ENCODE data around the gene CCDC12.

Gene CCDC12

GRCh38 chr3:46976326-46977190, at the start of gene CCDC12:
CCDC12 (minus strand) TSS chr3:46976745; CDS start chr3:46976732, 13 bp downstream.
- Mint-ChIP-seq H3K36me3 (ENCODE audit: low read depth) (peaks cover 22% of the 10 kb centered on the region), H3K27me3 (ENCODE audit: low read depth) (no peaks in the 10 kb centered on the region), H3K27ac (peak within 1 kb of the TSS; percentile 97), H3K4me1 (ENCODE audit: low read depth) (peaks cover 55% of the 10 kb centered on the region), H3K9me3 (no peaks in the 10 kb centered on the region), H3K4me3 (peak within 1 kb of the TSS; percentile 98)

DNA sequence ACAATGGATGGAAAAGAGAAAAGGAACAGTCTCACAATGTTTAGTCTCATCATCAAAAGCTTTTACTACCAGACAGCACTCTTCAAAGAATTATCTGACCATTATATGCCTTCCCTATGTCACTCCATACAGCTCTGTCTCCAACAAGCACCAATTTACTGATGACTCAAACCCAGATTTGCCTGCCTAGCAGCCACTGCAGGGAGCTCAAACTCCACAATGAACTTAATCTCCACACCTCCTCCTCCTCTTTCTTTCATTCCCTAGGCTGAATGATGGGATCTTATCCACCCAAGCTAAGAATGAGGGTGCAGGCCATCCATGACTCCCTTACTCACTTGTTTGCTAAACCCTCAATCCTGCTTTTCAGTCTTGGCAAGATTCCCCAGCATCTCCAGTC, 48.4 kb upstream of the CCDC12 start:
- Mint-ChIP-seq H3K4me3 (no peak overlapping the region), H3K27me3 (ENCODE audit: low read depth) (no peaks in the 10 kb centered on the region), H3K27ac (no peak overlapping the region), H3K9me3 (no peaks in the 10 kb centered on the region), H3K36me3 (ENCODE audit: low read depth) (peaks cover 7% of the 10 kb centered on the region), H3K4me1 (ENCODE audit: low read depth) (peaks cover 13% of the 10 kb centered on the region)

- no peaks in the 10 kb centered on the region for H3K9me3 Mint-ChIP-seq
- peaks cover 35% of the 10 kb centered on the region for H3K4me1 Mint-ChIP-seq (ENCODE audit: low read depth)
- no peaks in the 10 kb centered on the region for H3K27me3 Mint-ChIP-seq (ENCODE audit: low read depth)
- H3K36me3 Mint-ChIP-seq (ENCODE audit: low read depth): peaks cover 14% of the 10 kb centered on the region
- H3K4me3 Mint-ChIP-seq: no peak overlapping the region
- no peak overlapping the region for H3K27ac Mint-ChIP-seq
Observed at GRCh38 chr3:47022641-47023071, 46.1 kb upstream of the CCDC12 start.

DNA sequence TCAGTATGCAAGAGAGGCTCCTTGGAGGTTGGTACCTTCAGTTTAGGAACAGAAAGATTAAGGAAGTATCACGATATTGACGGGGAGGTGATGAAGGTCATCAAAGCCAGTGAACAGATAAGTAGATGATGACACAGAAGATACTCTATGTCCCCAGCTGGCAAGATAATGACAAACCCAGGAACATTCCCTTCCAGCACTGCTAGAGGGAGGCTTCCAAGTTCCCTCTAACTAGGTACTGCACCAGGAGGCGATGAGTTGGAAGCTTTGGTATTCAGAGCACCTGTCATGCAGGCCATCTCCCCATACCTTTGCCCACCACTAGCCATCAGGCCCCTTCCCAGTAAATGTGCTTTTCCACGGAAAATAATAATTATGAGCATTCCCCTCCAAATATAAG, 43.8 kb upstream of the CCDC12 start:
- no peaks in the 10 kb centered on the region for H3K9me3 Mint-ChIP-seq
- peaks cover 19% of the 10 kb centered on the region for H3K36me3 Mint-ChIP-seq (ENCODE audit: low read depth)
- peaks cover 50% of the 10 kb centered on the region for H3K4me1 Mint-ChIP-seq (ENCODE audit: low read depth)
- H3K27me3 Mint-ChIP-seq (ENCODE audit: low read depth): no peaks in the 10 kb centered on the region
- H3K4me3 Mint-ChIP-seq: no peak overlapping the region
- peak overlapping the region; percentile 72 for H3K27ac Mint-ChIP-seq

DNA sequence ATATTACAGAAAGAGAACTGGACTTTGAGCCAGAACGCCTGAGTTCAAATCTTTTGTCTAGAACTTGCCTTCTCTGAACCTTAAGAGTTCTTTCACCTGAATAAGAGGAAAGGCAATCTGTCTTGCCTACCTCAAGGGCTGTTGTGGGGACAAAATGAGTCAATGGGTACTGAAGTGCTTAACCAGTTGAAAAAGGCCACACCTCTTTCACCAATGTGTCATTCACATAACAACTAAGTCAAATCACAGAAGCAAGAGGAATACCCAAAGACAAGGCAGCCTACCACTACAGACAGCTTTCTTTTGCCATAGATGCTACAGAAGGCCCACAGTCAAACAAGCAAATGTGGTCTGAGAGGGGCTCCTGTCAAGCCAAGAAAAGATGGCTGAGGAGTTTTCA, 42.7 kb upstream of the CCDC12 start:
- peak overlapping the region; percentile 38 for H3K4me3 Mint-ChIP-seq
- H3K4me1 Mint-ChIP-seq (ENCODE audit: low read depth): peaks cover 48% of the 10 kb centered on the region
- H3K9me3 Mint-ChIP-seq: no peaks in the 10 kb centered on the region
- peaks cover 20% of the 10 kb centered on the region for H3K36me3 Mint-ChIP-seq (ENCODE audit: low read depth)
- H3K27me3 Mint-ChIP-seq (ENCODE audit: low read depth): no peaks in the 10 kb centered on the region
- peak overlapping the region; percentile 72 for H3K27ac Mint-ChIP-seq

GRCh38 chr3:47018269-47018611, 41.7 kb upstream of the CCDC12 start:
- H3K27me3 Mint-ChIP-seq (ENCODE audit: low read depth): no peaks in the 10 kb centered on the region
- peaks cover 48% of the 10 kb centered on the region for H3K4me1 Mint-ChIP-seq (ENCODE audit: low read depth)
- peaks cover 27% of the 10 kb centered on the region for H3K36me3 Mint-ChIP-seq (ENCODE audit: low read depth)
- no peak overlapping the region for H3K4me3 Mint-ChIP-seq
- no peaks in the 10 kb centered on the region for H3K9me3 Mint-ChIP-seq
- no peak overlapping the region for H3K27ac Mint-ChIP-seq

DNA sequence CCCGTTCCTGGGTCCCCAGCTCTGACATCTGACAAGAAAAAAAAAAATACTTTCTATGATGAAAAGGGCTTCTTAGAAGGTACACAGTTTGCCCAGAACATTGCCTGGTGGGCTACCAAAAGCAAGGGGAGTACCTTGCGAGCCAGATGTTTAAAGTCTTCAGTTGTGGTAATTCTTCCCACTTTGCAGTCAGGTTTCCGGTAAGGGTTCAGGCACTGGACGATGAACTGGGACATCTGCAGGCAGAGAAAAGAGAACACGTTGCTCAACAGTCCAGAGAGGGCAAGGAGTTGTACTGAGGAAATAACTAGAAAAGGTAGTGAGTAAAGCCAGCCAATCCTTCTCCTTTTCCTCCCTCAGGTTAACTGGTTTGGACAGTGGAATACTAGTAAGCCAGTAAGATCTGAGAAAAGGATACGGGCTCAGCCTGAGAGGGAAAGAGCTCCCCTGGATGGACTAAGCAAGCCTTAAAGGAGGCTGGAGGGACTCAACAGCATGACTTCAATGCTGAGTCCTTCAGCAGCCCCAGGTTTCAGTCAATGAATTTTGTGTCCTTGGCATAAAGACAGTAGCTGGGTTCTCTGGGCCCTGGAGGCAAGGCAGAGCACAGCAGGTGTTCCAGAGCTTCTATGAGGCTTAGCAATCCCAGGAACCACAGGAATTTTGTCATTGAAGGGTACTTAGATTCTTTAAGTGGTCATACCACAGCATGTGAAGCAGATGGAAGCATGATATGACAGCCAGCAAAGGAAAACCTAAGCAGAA, 41.1 kb upstream of the CCDC12 start:
- Mint-ChIP-seq H3K4me1 (ENCODE audit: low read depth) (peaks cover 48% of the 10 kb centered on the region), H3K27ac (peak overlapping the region; percentile 83), H3K36me3 (ENCODE audit: low read depth) (peaks cover 27% of the 10 kb centered on the region), H3K9me3 (no peaks in the 10 kb centered on the region), H3K27me3 (ENCODE audit: low read depth) (no peaks in the 10 kb centered on the region), H3K4me3 (no peak overlapping the region)

- Mint-ChIP-seq H3K9me3 (no peaks in the 10 kb centered on the region), H3K27ac (peak overlapping the region; percentile 83), H3K4me1 (ENCODE audit: low read depth) (peaks cover 48% of the 10 kb centered on the region), H3K36me3 (ENCODE audit: low read depth) (peaks cover 27% of the 10 kb centered on the region), H3K4me3 (peak overlapping the region; percentile 20), H3K27me3 (ENCODE audit: low read depth) (no peaks in the 10 kb centered on the region)
Observed at GRCh38 chr3:47016934-47017435, 40.4 kb upstream of the CCDC12 start.

GRCh38 chr3:47016086-47016933, 39.8 kb upstream of the CCDC12 start:
- no peaks in the 10 kb centered on the region for H3K27me3 Mint-ChIP-seq (ENCODE audit: low read depth)
- H3K36me3 Mint-ChIP-seq (ENCODE audit: low read depth): peaks cover 33% of the 10 kb centered on the region
- peak overlapping the region; percentile 83 for H3K27ac Mint-ChIP-seq
- no peaks in the 10 kb centered on the region for H3K9me3 Mint-ChIP-seq
- peaks cover 54% of the 10 kb centered on the region for H3K4me1 Mint-ChIP-seq (ENCODE audit: low read depth)
- peak overlapping the region; percentile 20 for H3K4me3 Mint-ChIP-seq

- Mint-ChIP-seq H3K9me3 (no peaks in the 10 kb centered on the region), H3K27me3 (ENCODE audit: low read depth) (no peaks in the 10 kb centered on the region), H3K27ac (peak overlapping the region; percentile 34), H3K4me1 (ENCODE audit: low read depth) (peaks cover 51% of the 10 kb centered on the region), H3K36me3 (ENCODE audit: low read depth) (peaks cover 37% of the 10 kb centered on the region), H3K4me3 (no peak overlapping the region)
Observed at GRCh38 chr3:47015151-47015550, 38.6 kb upstream of the CCDC12 start.

DNA sequence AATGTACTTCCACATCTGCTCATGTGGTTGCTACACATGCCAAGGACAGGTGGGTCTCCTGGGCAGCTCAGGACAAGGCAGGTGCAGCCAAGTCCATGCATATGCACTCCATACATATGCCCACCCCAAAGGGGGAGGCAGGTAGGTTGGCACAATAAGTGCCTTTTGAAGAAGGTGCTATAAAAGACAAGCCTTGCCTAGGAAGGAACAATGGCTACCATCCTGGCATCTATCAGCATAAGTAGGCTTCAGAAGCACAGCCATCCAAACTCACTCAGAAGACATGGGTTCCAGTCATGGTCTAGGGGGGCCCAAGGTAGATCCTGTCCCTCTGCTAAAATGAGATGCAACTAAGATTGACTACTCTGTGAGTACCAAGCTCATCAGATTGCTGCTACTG, 37.5 kb upstream of the CCDC12 start:
- H3K27ac Mint-ChIP-seq: no peak overlapping the region
- peaks cover 40% of the 10 kb centered on the region for H3K4me1 Mint-ChIP-seq (ENCODE audit: low read depth)
- no peak overlapping the region for H3K4me3 Mint-ChIP-seq
- H3K36me3 Mint-ChIP-seq (ENCODE audit: low read depth): peaks cover 39% of the 10 kb centered on the region
- no peaks in the 10 kb centered on the region for H3K27me3 Mint-ChIP-seq (ENCODE audit: low read depth)
- no peaks in the 10 kb centered on the region for H3K9me3 Mint-ChIP-seq

DNA sequence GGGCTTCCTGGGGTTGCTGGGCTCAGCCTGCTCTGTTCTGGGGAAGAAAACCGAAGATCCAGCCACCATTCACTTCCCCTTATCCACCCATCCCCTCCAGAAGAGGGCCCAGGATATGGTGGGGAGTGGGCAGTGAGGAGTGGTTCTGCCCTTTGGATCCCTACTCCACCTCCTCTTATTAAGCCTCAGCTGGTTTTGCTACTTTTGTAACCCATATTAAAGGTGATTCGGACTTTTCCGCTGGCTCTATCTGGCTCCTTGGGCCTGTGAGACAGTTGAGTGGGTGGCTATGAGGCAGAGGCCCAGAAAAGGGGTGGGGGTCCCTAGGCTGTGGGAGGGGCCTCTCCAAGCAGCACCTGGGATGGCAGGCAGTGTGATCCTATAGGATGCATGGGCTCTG, 36.7 kb upstream of the CCDC12 start:
- H3K9me3 Mint-ChIP-seq: no peaks in the 10 kb centered on the region
- H3K27me3 Mint-ChIP-seq (ENCODE audit: low read depth): no peaks in the 10 kb centered on the region
- H3K27ac Mint-ChIP-seq: no peak overlapping the region
- H3K4me1 Mint-ChIP-seq (ENCODE audit: low read depth): peaks cover 34% of the 10 kb centered on the region
- H3K4me3 Mint-ChIP-seq: no peak overlapping the region
- peaks cover 34% of the 10 kb centered on the region for H3K36me3 Mint-ChIP-seq (ENCODE audit: low read depth)

DNA sequence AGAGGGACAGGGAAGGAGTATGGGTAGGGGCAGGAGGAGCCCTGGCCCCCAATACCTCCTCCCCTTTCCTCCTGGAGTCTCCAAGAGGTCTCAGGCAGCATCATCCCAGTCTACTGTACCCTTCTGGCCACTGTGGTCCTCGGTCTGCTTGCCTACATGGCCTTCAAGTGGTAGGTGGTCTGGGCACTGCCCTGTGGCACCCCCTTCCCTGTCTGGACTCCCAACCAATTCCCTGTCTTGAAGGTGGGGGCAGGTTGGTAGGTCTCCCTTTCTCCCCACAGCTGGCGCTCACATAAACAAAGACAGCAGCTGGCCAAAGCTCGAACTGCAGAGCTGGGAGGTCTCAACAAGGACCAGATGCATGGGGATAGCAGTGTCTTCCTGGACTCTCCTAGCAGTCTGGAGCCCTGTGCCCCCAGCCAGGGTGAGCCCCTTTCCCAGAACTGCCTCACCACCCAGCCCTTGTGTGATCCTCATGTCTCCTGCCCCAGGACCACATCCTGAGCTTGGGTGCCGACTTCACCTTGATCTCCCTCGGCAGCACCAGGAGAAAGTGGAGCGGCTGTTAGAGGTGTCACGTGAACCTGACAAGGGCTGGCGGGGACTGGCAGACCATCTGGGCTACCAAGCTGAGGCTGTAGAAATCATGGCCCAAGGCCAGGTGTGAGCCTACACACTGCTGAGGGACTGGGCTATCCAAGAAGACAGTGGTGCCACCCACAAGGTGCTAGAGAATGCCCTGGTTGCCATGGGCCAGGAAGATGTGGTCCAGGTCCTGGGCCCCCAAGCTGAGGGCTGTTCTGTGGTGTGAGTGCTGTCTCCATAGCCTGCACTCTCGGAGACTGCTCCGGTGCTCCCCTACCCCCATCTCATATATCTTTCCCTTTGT, 36.0 kb upstream of the CCDC12 start:
- H3K36me3 Mint-ChIP-seq (ENCODE audit: low read depth): peaks cover 33% of the 10 kb centered on the region
- H3K9me3 Mint-ChIP-seq: no peaks in the 10 kb centered on the region
- no peak overlapping the region for H3K27ac Mint-ChIP-seq
- H3K4me1 Mint-ChIP-seq (ENCODE audit: low read depth): peaks cover 28% of the 10 kb centered on the region
- H3K4me3 Mint-ChIP-seq: no peak overlapping the region
- H3K27me3 Mint-ChIP-seq (ENCODE audit: low read depth): no peaks in the 10 kb centered on the region
